A204.1 (cell line): Measurements from ENCODE around the gene CDH7.

Experiments
- FAIRE-seq: peaks from 2 replicates; lab custom pipeline; 2012; peaks lifted over from hg19 to GRCh38; lab: Jason Lieb, UNC

Gene CDH7

DNA sequence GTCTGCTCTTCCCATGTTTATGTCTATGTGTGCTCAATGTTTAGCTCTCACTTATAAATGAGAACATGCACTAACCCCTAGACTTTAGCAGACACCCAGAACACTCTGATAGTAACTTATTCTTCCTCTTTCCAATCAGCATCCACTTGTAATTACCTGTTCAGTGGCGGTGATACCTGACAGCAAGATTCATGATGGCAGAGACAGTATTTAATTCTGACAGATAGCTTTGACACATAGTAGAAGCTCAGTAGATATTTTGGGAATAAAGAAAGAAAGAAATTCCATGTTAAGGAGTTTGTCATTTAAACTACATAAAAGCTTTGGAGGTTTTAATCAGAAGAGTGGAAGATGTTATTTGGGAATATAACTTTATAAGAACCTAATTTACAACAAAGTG is 171.3 kb downstream of the CDH7 start:
- no peak for FAIRE-seq

DNA sequence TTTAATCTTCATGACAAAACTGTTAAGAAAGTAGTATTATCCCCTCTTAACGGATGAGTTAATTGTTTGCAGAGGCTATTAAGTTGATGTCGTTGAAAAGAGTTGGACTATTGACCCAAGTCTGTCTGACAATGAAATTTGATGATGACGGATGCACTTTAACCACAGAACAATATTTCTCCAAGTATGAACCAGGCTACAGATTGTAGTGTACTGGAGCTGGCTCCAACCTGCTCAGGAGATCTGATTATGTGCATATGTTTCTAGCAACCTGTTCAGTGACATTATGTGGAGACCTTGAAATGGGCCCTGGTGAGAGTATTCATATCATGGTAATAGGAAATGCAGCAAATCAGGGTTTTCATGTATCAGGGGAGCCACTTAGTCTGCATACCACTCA is 174.1 kb downstream of the CDH7 start:
- no peak for FAIRE-seq

- FAIRE-seq = no peak
Measured at GRCh38 chr18:65934874-65935273, 184.1 kb downstream of the CDH7 start.

- FAIRE-seq = peak; percentile 9
Measured at GRCh38 chr18:65936678-65937077, 185.9 kb downstream of the CDH7 start.

GRCh38 chr18:65937180-65937579 is 186.4 kb downstream of the CDH7 start:
- no peak for FAIRE-seq

DNA sequence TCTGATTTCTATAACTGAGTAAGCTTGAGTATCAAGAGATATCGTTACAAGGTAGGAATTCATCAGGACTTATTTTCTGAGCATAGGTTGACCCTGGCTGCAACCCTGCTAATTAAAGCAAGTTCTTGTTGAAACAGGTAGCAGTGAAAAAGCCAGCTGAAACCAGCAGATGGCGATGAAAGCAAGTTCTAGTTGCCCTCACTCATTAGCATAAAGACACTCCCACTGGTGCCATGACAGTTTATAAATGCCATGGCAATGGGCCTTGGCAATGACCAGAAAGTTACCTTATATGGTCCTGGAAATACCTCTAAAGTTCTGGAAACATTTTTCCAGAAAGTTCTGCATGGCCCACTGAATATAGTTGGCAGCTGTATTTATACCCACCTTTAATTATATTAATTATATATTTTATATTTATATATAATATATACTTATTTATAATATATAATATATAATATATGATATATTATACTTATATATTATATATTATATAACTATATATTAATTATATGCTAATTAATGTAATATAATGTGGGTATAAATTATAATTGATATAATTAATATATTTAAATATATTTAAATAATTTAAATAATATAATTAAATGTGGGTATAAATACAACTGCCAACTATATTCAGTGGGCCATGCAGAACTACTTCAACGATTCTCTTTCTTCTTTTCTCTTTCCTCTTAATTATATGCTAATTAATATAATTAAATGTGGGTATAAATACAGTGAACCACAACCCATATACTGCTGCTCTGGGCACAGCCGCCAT is 188.0 kb downstream of the CDH7 start:
- FAIRE-seq = peak; percentile 98
